Measurements from ENCODE around the gene OGN. TPM values are rescaled to one million over a fixed set of nuclear protein-coding genes. Genes with fewer than 3 reads are reported as not detected.

OGN gene
- polyA plus RNA-seq, 2 of the 4 experiments (the other 2 are of a cell fraction): not detected

GRCh38 chr9:92425474-92425873 lies 21.1 kb upstream of the OGN start:
- FAIRE-seq (no peak), DNase-seq (ENCODE audit: low read depth in 1 of 2, low spot score in 1 of 2) (no peak)

DNA sequence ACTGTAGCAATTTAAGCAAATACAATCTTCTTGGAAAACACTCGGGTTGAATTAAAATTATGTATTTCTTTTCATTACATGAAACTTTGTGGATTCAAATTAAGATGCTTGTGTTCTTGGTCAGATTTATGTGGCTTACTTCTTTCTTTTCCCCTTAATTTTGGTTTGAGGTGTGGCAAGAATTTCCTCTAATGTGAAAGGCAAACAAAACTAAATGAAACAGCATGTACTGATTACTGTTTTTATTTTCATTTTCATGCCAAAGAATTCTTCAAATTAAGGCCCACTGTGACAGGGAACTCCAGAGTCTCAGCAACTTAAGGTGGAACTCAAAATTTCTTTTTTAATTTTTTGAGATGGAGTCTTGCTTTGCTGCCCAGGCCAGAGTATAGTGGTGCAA lies 20.0 kb upstream of the OGN start, which contains the start of gene OMD:
TSS of gene OMD (minus strand) at position 132 of the 400 bp plus-strand sequence. CDS start 6,913 bp downstream, outside the sequence.
- DNase-seq (ENCODE audit: low read depth in 1 of 2, low spot score in 1 of 2) (no peak), FAIRE-seq (no peak), ATAC-seq (no peak)
- no peak within 1 kb of the TSS for H3K4me3 ChIP-seq
- CTCF ChIA-PET: no interaction called here
- 87% methylated on average over 1 of the region's 1 CpG for WGBS (ENCODE audit: missing lambda C conversion rate)
- POLR2A ChIA-PET: no interaction called here
- TF ChIP-seq HEYL (CRISPR knock-in tag; IDR thresholded peaks at IDR 0.05): no peak
- TF ChIP-seq KDM1A (IDR thresholded peaks at IDR 0.05; ENCODE audit: low read depth): no peak
- TF ChIP-seq KDM5A (IDR thresholded peaks at IDR 0.05): no peak
- TF ChIP-seq RCOR1 (IDR thresholded peaks at IDR 0.05; ENCODE audit: low read depth, low read length): no peak
- no peak for TF ChIP-seq FOXS1 (CRISPR knock-in tag; IDR thresholded peaks at IDR 0.05)
- TF ChIP-seq, protein P1, sequence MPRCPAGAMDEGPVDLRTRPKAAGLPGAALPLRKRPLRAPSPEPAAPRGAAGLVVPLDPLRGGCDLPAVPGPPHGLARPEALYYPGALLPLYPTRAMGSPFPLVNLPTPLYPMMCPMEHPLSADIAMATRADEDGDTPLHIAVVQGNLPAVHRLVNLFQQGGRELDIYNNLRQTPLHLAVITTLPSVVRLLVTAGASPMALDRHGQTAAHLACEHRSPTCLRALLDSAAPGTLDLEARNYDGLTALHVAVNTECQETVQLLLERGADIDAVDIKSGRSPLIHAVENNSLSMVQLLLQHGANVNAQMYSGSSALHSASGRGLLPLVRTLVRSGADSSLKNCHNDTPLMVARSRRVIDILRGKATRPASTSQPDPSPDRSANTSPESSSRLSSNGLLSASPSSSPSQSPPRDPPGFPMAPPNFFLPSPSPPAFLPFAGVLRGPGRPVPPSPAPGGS (IDR thresholded peaks at IDR 0.05): no peak
- no peak for TF ChIP-seq EHMT2 (IDR thresholded peaks at IDR 0.05; ENCODE audit: low read depth)
- no peak for TF ChIP-seq JUN (IDR thresholded peaks at IDR 0.05)
- TF ChIP-seq SREBF2 (IDR thresholded peaks at IDR 0.05): no peak
- no peak for TF ChIP-seq GATA3 (IDR thresholded peaks at IDR 0.05; ENCODE audit: borderline replicate concordance)
- TF ChIP-seq USF2 (IDR thresholded peaks at IDR 0.05): no peak
- TF ChIP-seq SMC3 (IDR thresholded peaks at IDR 0.05): no peak
- TF ChIP-seq ZSCAN20 (CRISPR knock-in tag; IDR thresholded peaks at IDR 0.05): no peak
- no peak for TF ChIP-seq CEBPB (IDR thresholded peaks at IDR 0.05)
- TF ChIP-seq NPAS2 (CRISPR knock-in tag; IDR thresholded peaks at IDR 0.05; ENCODE audit: borderline replicate concordance): no peak
- no peaks in the 10 kb centered on the region for H3K9me3 ChIP-seq
- H3K27ac ChIP-seq: no peak within 1 kb of the TSS
- no peak within 1 kb of the TSS for H3K4me2 ChIP-seq
- H3K4me1 ChIP-seq: no peaks in the 10 kb centered on the region

More at GRCh38 chr9:92425474-92425873, 21.1 kb upstream of the OGN start:
- H3K9me3 ChIP-seq: no peaks in the 10 kb centered on the region
- ChIA-PET POLR2A (no interaction called here), CTCF (no interaction called here)
- H3K4me3 ChIP-seq: no peak overlapping the region
- no peaks in the 10 kb centered on the region for H3K4me1 ChIP-seq
- no peak overlapping the region for H3K4me2 ChIP-seq
- 62% methylated on average over 2 of the region's 2 CpGs for WGBS (ENCODE audit: missing lambda C conversion rate)
- no peak overlapping the region for H3K27ac ChIP-seq
- TF ChIP-seq JUNB (IDR thresholded peaks at IDR 0.05): no peak
- TF ChIP-seq KDM5A (IDR thresholded peaks at IDR 0.05): no peak
- TF ChIP-seq EHF (CRISPR knock-in tag; IDR thresholded peaks at IDR 0.05): no peak
- TF ChIP-seq KDM1A (IDR thresholded peaks at IDR 0.05; ENCODE audit: low read depth): no peak
- no peak for TF ChIP-seq RFX5 (IDR thresholded peaks at IDR 0.05)
- TF ChIP-seq FOSB (CRISPR knock-in tag; IDR thresholded peaks at IDR 0.05): no peak
- TF ChIP-seq HOXB13 (CRISPR knock-in tag; IDR thresholded peaks at IDR 0.05; ENCODE audit: low read depth): no peak
- TF ChIP-seq JUN (IDR thresholded peaks at IDR 0.05): no peak
- no peak for TF ChIP-seq ZFP36 (IDR thresholded peaks at IDR 0.05; ENCODE audit: borderline replicate concordance, partially characterized antibody)
- TF ChIP-seq MYC (IDR thresholded peaks at IDR 0.05; ENCODE audit: borderline replicate concordance, low read length): no peak
- TF ChIP-seq FOSL2 (IDR thresholded peaks at IDR 0.05): no peak
- TF ChIP-seq FOSL2 (CRISPR knock-in tag; IDR thresholded peaks at IDR 0.05): no peak
- TF ChIP-seq HOXB5 (CRISPR knock-in tag; IDR thresholded peaks at IDR 0.05): no peak
- TF ChIP-seq FOXS1 (CRISPR knock-in tag; IDR thresholded peaks at IDR 0.05): no peak
- no peak for TF ChIP-seq CBX2 (IDR thresholded peaks at IDR 0.05; ENCODE audit: borderline replicate concordance, low read depth)
- no peak for TF ChIP-seq USF2 (IDR thresholded peaks at IDR 0.05)
- TF ChIP-seq TFCP2L1 (CRISPR knock-in tag; IDR thresholded peaks at IDR 0.05): no peak
- TF ChIP-seq SMC3 (IDR thresholded peaks at IDR 0.05): no peak
- ATAC-seq: no peak

Data from A549 (cell line).